DND-41 (cell line): ENCODE results near the gene USP12.

Experiments used
- EZH2 ChIP-seq: IDR thresholded peaks from 3 replicates; pipeline ENCODE4 v1.6.1; 2012; ENCODE audit warnings: borderline replicate concordance, low read depth, mild to moderate bottlenecking, moderate library complexity, low read length, inconsistent platforms; ENCODE audit not compliant: severe bottlenecking
- TF ChIP-seq, protein P1 (sequence below): IDR thresholded peaks from 2 replicates; pipeline ENCODE4 v1.5.1; 2012; ENCODE audit warnings: borderline replicate concordance, low read length, moderate library complexity, mild to moderate bottlenecking; ENCODE audit not compliant: poor library complexity, severe bottlenecking; ENCODE audit errors: extremely low read depth

DNA sequence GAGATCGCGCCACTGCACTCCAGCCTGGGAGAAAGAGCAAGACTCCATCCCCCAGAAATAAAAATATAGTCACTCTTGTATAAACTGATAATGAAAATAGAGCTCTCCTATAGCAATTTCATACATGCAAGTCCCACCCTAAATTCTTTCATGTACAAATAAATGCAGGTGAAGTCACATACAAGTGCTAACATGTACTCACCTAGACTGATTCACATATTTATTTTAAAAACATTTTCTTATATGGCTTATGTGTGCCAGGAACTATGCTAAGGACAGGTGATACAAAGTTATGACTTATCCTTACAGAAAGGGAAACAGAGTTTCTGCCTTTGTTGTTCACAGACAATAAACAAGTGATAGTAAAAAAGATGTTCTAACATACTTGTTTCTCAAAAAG is 32.0 kb downstream of the USP12 start:
- TF ChIP-seq, protein P1, sequence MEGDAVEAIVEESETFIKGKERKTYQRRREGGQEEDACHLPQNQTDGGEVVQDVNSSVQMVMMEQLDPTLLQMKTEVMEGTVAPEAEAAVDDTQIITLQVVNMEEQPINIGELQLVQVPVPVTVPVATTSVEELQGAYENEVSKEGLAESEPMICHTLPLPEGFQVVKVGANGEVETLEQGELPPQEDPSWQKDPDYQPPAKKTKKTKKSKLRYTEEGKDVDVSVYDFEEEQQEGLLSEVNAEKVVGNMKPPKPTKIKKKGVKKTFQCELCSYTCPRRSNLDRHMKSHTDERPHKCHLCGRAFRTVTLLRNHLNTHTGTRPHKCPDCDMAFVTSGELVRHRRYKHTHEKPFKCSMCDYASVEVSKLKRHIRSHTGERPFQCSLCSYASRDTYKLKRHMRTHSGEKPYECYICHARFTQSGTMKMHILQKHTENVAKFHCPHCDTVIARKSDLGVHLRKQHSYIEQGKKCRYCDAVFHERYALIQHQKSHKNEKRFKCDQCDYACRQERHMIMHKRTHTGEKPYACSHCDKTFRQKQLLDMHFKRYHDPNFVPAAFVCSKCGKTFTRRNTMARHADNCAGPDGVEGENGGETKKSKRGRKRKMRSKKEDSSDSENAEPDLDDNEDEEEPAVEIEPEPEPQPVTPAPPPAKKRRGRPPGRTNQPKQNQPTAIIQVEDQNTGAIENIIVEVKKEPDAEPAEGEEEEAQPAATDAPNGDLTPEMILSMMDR = no peak
- no peak for TF ChIP-seq EZH2
